GM18873 (cell line): ENCODE data around the gene TTC34.
"Not testable (repeated sequence)": the region's sequence is repeated elsewhere in the genome, so short reads cannot be mapped to it uniquely, and the experiment has no call there.

ENCODE experiments used
- ATAC-seq: cut with Tn5 transposase; IDR thresholded peaks from one replicate; pipeline ENCODE4 v1.9.1; 2021; ENCODE audit warnings: mild to moderate bottlenecking, moderate library complexity, moderate number of reproducible peaks; ENCODE audit not compliant: unreplicated experiment, low FRiP score

The TTC34 gene

DNA sequence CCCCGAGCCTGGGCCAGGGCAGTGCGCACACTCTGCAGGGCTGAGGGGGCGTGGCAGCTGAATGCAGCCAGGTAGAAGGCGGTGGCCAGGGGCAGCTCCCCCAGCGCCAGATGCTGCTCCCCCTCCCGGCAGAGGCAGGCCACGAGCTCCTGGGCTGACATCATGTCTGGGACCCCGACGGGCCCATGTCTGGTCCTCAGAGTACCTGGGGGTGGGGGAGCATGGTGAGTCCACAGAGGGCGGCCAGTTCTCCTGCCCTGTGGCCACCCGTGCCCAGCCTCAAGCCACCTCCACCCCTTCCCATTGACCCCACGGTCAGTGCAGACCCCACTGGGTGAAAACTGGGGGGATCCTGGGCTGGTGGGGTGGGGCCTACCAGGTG is 838 bp downstream of the TTC34 start:
- ATAC-seq: no peak

DNA sequence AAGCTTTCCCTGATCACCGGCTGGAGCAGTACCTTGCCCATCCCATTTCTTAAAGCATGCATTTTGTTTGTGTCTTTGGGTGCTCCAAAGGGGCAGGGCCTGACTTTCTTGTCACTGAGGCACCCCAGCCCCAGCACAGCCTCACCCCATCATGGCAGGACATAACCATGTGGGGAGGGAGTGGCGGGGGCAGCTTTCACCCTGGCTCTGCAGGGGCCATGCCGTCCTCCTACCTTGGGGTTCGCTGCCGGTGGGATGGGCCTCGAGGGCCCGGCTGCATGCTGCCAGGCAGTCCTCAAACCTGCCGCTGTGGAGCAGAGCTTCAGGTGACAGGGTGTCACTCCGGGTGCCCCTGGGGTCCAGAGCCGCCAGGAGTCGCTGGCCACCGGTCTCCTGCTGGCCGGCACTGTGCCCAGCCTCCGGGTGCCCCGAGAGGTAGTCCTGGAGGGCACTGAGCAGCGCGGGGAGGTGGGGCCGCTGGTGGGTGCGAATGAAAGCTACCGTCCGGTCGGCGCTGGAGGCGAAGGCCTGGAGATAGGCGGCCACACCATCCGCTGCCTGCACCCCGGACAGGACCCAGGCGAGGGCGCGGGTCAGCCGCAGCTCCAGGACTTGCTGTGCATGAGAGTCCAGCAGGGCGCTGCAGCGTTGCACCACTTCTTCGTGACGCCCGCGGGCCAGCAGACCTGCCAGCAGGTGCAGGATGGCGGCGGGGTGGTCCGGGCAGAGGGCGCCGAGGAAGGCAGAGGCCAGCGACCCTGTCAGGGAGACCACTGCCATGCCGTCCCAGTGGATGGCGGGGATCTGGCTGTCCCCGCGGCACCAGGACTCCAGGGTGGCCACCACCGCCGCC is 1.5 kb downstream of the TTC34 start:
- ATAC-seq: no peak

DNA sequence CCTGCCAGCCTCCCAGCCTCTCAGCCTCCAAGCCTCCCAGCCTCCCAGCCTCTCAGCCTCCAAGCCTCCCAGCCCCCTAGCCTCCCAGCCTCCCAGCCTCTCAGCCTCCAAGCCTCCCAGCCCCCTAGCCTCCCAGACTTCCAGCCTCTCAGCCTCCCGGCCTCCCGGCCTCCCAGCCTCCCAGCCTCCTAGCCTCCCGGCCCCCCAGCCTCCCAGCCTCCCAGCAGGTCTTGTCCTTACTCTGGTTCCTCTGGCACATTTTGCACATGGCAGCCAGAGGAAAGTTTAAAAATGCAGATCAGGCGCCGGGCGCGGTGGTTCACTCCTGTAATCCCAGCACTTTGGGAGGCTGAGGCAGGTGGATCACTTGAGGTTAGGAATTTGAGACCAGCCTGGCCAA is 2.5 kb downstream of the TTC34 start:
- not testable (repeated sequence) for ATAC-seq

- no peak for ATAC-seq
These were observed 3.8 kb downstream of the TTC34 start for GRCh38 chr1:2797741-2798016.

DNA sequence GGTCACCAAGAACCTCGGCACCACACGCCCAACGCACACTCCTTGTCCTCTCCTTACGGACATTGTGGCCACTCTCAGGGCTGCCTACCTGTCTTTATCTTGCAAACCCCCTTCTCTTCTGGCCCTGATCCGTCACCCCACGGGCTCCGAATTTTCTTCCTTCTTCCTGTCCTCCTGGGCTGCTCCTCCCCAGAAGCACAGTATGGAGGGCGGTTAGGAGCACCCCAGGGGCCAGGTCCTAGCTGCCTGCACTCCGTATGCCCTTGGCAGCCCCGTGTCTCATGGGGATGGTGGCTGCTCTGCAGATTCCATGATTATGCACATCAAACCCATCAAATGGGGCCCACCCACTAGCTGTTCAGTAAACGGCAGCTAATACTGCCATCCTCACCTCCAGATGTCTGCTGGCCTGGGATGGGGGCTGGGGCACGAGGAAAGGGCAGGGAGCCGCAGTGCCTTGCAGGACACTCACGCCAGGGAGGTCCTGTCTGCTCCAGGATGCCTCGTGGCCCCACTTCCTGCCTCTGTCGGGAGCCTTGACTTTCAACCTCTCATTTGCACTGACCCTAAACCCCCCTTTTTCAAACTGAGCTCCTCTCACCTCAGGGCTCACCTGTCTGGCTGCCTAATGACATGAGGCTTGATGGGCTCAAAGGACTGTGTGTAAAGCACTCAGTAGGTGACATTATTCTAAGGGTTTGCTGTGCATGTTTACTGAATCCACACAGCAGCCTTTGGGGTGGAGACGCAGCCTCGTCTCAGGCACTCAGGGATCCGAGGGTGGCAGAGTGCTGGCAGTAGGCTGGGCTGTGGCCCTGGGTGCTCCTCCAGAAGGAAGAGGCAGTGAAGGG is 4.4 kb downstream of the TTC34 start:
- ATAC-seq: no peak

GRCh38 chr1:2795926-2796325 is 5.6 kb downstream of the TTC34 start:
- no peak for ATAC-seq

DNA sequence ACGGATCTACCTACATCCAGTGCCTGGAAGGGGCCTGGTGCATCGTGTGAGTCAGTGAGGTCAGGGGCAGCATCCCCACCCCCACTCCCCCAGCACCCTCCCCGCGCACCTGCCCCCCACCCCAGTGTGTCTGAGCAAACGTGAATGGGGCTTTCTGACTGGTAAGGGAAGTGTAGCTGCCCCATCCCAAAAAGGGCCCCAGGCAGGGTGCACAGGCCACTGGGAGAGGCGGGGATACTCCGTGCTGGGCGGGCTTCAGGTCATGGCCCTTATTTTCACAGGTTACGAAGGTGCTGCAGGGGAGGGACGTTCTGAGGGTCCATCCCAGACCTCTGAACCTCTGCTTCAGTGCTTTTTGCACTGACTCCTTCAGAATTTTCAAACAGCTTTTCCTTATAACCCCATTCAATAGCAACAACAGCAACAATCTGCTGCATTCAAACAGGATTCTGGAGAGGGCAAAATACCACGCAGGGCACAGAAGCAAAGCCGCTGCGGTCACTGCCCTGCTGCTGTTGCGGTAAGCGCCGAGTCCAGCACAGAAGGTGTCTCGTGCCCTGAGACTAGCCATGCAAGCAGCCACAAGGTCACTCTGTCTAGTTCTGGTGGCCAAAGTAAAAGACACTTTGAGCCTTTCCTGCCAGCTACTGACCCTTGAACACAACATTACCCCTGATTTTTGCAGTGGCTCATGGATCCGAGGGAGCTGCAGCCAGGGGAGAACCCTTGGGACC is 10.3 kb downstream of the TTC34 start:
- ATAC-seq: no peak

- no peak for ATAC-seq
These were observed 11.4 kb downstream of the TTC34 start for GRCh38 chr1:2789986-2790581.

DNA sequence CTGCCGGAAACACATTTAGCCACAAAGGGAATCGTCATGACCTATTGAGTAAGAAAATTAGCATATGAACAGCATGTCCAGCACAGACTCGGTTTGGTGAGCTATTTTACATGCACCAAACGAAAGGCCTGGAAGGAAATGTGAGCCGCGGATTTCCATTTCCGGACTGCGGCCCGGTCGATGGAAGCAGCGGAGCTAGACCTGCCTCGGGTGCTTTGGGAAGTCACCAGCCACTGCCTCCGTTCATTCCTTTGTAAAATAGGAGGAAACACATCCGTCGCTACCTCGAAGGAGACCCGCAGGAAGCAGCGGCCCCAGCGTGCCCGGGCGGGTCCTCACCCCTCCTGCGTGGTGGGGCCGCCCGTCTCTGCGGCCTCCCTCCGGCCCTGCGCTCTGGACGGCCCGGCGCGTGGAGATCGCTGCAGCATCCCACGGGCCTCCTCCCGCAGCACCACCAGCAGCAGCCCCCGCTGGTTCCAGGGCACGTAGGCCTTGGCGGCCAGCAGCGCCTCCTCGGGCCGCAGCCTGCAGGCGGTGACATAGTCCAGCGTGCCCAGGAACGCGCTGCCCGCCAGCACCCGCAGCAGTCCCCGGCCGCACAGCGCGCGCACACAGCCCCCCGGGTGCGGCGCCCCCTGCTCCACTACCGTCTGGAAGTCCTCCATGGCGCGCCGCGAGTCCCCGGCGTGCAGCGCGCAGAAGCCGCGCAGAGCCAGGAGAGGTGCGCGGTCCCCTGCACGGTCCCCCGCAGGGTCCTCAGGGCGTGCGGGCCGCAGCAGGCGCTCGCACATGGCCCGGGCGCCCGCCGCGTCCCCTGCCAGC is 12.1 kb downstream of the TTC34 start:
- ATAC-seq: no peak

GRCh38 chr1:2788506-2789163 is 12.9 kb downstream of the TTC34 start:
- ATAC-seq: no peak

DNA sequence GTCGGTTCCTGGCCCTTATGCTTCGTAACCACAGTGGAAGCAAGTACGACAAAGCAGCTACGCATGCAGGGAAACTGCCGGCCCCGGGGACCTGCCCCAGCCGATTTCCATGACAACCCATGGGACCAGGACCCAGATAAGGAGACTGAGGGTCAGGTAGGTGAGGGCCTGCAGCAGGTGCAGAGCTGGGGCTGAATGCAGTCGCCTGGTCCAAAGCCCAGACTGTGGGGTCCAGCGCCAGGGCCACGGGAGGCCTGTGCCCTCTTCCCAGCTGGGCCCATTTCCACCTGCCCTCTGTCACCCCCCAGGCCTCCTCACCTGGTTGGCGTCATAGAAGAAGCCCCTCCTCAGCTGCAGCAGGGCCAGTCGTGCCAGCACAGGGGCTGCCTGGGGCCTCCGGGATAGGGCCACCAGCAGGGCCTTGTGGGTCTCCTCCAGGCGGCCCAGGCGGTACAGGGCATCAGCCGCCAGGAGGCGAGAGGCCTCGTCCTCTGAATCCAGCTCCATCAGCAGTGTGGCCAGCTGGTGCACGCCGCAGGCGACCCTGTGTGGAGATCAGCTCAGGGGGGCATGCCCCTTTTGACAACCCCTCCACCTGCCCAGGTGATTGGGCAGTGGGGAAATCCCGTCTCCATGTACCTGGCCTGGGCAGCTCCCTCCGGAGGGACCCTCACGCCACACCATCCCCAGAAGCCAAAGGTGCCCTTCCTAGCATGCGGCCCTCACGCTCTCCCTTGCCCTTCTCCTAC is 14.2 kb downstream of the TTC34 start:
- no peak for ATAC-seq

DNA sequence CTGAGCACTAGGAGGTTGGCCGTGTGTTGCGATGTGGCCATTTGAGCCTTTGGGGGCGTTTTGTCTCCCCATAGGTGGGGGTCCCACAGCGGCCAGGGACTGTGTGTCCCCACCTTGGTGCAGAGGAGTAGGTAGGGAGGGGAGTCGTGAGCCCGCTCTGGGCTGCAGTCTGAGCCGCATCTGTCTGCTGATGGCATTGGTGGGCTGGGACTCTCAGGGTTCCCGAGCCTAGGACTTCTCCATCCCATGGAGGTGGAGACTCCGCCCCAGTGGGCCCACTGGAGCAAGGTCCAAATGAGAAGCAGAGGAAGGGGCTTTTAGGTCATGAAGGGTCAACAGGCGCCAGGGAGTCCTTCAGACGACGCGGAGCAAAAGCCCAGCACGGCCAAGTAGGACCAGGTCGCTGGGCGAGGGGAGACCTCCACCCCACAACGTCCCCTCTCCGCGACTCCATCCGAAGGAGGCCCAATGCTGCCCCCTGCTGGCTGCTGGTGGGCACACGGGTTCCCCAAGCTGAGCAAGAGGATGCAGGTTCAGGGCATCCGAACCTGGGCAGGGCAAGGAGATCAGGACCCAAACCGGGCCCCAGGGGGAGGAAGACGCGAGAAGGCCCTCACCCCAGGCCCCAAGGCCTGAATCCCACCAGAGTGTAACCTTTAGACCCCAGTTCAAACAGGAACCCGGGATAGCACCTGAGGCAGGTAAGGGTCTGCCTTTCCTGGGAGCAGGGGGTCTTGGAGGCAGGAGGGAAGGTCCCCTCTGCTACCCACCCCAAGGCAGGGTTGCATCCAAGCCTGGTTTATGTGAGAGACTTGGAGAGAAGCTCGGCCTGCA is 14.9 kb downstream of the TTC34 start:
- ATAC-seq: no peak

GRCh38 chr1:2785631-2786328 is 15.7 kb downstream of the TTC34 start:
- no peak for ATAC-seq

- ATAC-seq: no peak
These were observed 16.5 kb downstream of the TTC34 start for GRCh38 chr1:2784854-2785630.

- no peak for ATAC-seq
These were observed 17.8 kb downstream of the TTC34 start for GRCh38 chr1:2783435-2784397.

DNA sequence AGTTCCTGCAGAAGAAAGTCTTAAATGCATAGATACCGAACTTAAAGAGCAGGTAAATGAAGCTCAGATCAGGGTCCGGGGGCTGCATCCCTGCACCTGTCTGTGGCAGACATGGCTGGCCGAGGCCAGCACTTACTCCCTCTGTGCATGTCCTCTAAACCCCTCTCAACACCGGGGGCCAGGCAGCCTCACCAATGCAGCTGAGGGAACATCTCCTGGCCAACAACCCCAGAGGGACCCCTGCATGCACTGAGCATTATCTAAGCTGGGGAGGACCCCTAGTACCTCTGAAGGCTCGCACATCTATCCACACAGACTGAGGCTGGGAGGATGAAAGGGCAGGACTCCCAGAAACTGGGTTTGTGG is 18.4 kb downstream of the TTC34 start:
- no peak for ATAC-seq
